ENCODE results near the gene DNM3. TPM values are rescaled to one million over a fixed set of nuclear protein-coding genes. Genes with fewer than 3 reads are reported as not detected.

DNM3 gene
- total RNA-seq (ENCODE audit: low replicate concordance): 1.4 and 1.9 TPM in 2 replicates

DNA sequence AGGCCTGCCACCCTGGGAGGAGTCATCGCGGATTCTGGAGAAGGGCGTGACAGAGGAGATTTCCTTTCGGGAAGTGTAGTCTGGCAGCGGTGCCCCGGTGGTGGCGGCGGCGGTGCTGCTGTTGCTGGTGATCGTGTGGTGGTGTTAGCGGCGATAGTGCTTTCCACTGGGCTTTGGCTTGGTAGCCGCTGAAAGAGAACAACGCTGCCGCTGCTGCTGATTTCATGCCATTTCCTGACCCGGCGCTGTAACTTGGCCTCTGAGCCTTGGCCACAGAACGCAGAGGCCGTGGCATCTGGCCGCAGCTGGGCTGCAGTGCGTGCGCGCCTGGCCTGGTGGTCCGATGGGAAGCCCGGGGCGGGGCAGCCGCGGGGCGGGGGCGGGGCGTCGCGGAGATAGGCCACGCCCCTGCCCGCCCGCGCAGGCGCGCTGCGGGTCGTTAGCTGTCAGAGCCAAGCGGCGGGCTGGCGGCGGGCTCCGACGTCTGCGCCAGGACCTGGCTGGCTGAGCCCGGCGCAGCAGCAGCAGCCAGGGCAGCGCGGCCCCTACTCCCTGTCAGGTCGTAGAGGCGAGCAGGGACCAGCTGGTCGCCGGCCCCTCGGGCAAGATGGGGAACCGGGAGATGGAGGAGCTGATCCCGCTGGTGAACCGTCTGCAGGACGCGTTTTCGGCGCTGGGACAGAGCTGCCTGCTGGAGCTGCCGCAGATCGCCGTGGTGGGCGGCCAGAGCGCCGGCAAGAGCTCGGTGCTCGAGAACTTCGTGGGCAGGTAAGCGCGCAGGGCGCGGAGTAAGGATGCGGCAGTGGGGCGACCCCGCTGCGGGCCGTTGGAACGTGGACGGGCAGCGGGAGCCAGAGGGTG is at the start of gene DNM3:
Gene DNM3 (plus strand): TSS at position 449 of the 861 bp plus-strand sequence. CDS start 159 bp downstream, at position 608.

GRCh38 chr1:172420385-172420784 is 579.1 kb downstream of the DNM3 start, which contains the start of gene C1orf105:
TSS of gene C1orf105 (plus strand) at chr1:172420685. CDS start at chr1:172420886, 201 bp downstream.

GRCh38 chr1:172443666-172444453 is 602.6 kb downstream of the DNM3 start, which contains the start of gene PIGC:
TSS of gene PIGC (minus strand) at chr1:172444069. CDS start at chr1:172442622, 1,447 bp downstream.

Other genes with a start within 250 kb of the DNM3 start
- under 0.01 TPM in 1 of 2 replicates, not detected in the other for gene MYOCOS, start 219.3 kb upstream of the DNM3 start, total RNA-seq (ENCODE audit: low replicate concordance)
- gene MYOC, start 188.8 kb upstream of the DNM3 start, total RNA-seq (ENCODE audit: low replicate concordance): 0.23 TPM in 2 replicates
- 3.5 and 4.9 TPM in 2 replicates for gene VAMP4, start 99.4 kb upstream of the DNM3 start, total RNA-seq (ENCODE audit: low replicate concordance)
- 24.4 and 34.9 TPM in 2 replicates for gene METTL13, start 59.8 kb upstream of the DNM3 start, total RNA-seq (ENCODE audit: low replicate concordance)